Measurements from ENCODE around the gene FBXL2. TPM values are rescaled to one million over a fixed set of nuclear protein-coding genes. Genes with fewer than 3 reads are reported as not detected.
"Not testable (repeated sequence)": the region's sequence is repeated elsewhere in the genome, so short reads cannot be mapped to it uniquely, and the experiment has no call there.

Gene FBXL2
- total and polyA plus RNA-seq, 4 donors, result 2.4 to 28.7 (median 6.5) TPM

GRCh38 chr3:33403756-33404155, 126.5 kb downstream of the FBXL2 start:
- no peaks in the 10 kb centered on the region for H3K27me3 ChIP-seq (ENCODE audit: control insufficient read depth in 3 of 3, insufficient read depth in 3 of 3, low read length in 2 of 3)
- ATAC-seq (ENCODE audit: insufficient read depth, low FRiP score), result no peak
- no peaks in the 10 kb centered on the region for H3K9me3 ChIP-seq (ENCODE audit: control insufficient read depth in 4 of 4, insufficient read depth in 3 of 4, low read length in 3 of 4)
- TF ChIP-seq CTCF (IDR thresholded peaks at IDR 0.05; ENCODE audit: control extremely low read depth, extremely low read depth), result no peak
- no peak overlapping the region for H3K9ac ChIP-seq (ENCODE audit: insufficient read depth in 1 of 2, low read length in 2 of 2)
- no peak for DNase-seq
- WGBS, 2 donors, result 97 to 99% methylated on average over 6 of the region's 6 CpGs
- H3K4me3 ChIP-seq, result no peak overlapping the region
- no peak overlapping the region for H3K27ac ChIP-seq (ENCODE audit: low read depth in 1 of 2, low read length in 1 of 2)
- H3K4me1 ChIP-seq (ENCODE audit: control insufficient read depth in 5 of 5, insufficient read depth in 5 of 5, low read length in 5 of 5), result no peaks in the 10 kb centered on the region
- peaks cover 17 to 66% (median 54%) of the 10 kb centered on the region in 4 donors for H3K36me3 ChIP-seq (ENCODE audit: control insufficient read depth in 4 of 4, insufficient read depth in 4 of 4, low read length in 4 of 4)

- H3K4me1 ChIP-seq (ENCODE audit: control insufficient read depth in 5 of 5, insufficient read depth in 5 of 5, low read length in 5 of 5); H3K27ac ChIP-seq (ENCODE audit: low read depth in 1 of 2, low read length in 1 of 2); DNase-seq; H3K4me3 ChIP-seq; H3K9ac ChIP-seq (ENCODE audit: insufficient read depth in 1 of 2, low read length in 2 of 2); ATAC-seq (ENCODE audit: insufficient read depth, low FRiP score); H3K27me3 ChIP-seq (ENCODE audit: control insufficient read depth in 3 of 3, insufficient read depth in 3 of 3, low read length in 2 of 3); H3K9me3 ChIP-seq (ENCODE audit: control insufficient read depth in 4 of 4, insufficient read depth in 3 of 4, low read length in 3 of 4): not testable (repeated sequence)
- H3K36me3 ChIP-seq (ENCODE audit: control insufficient read depth in 4 of 4, insufficient read depth in 4 of 4, low read length in 4 of 4), result peaks cover 22 to 44% (median 37%) of the 10 kb centered on the region in 4 donors
- WGBS, 2 donors, result 98 to 99% methylated on average over 3 of the region's 3 CpGs
Observed at GRCh38 chr3:33410816-33411215, 133.6 kb downstream of the FBXL2 start.

DNA sequence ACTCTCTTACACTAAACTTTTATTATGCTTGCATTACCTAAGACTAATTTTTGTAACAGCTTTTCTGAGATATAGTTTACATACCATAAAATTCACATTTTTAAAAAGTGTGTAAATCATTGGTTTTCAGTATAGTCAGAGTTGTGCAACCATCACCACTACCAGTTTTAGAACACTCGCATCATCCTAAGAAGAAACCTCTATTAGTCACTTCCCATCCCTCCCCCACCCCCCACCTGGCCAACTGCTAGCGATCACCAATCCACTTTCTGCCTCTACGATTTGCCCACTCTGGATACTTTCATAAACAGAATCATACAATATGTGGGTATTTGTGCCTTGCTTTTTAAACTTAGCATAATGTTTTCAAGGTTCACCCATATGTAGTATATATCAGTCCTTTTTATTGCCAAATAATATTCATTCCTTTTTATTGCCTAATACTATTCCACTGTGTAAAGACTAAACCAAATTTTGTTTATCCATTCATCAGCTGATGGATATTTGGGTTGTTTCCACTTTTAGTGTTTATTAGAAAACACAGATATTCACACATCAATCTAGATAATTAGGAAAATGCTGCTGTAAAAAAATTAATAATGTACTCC, 139.9 kb downstream of the FBXL2 start:
- H3K27me3 ChIP-seq (ENCODE audit: control insufficient read depth in 3 of 3, insufficient read depth in 3 of 3, low read length in 2 of 3), result no peaks in the 10 kb centered on the region
- no peak overlapping the region for H3K9ac ChIP-seq (ENCODE audit: insufficient read depth in 1 of 2, low read length in 2 of 2)
- no peak overlapping the region for H3K4me3 ChIP-seq
- H3K9me3 ChIP-seq (ENCODE audit: control insufficient read depth in 4 of 4, insufficient read depth in 3 of 4, low read length in 3 of 4), result no peaks in the 10 kb centered on the region
- 58 to 78% methylated on average over 3 of the region's 3 CpGs for WGBS, 2 donors
- TF ChIP-seq CTCF (IDR thresholded peaks at IDR 0.05; ENCODE audit: control extremely low read depth, extremely low read depth), result no peak
- DNase-seq (no peak), ATAC-seq (ENCODE audit: insufficient read depth, low FRiP score) (no peak)
- H3K27ac ChIP-seq (ENCODE audit: low read depth in 1 of 2, low read length in 1 of 2), result no peak overlapping the region
- H3K36me3 ChIP-seq (ENCODE audit: control insufficient read depth in 4 of 4, insufficient read depth in 4 of 4, low read length in 4 of 4), result peaks cover 8 to 16% (median 12%) of the 10 kb centered on the region in 4 donors
- H3K4me1 ChIP-seq (ENCODE audit: control insufficient read depth in 5 of 5, insufficient read depth in 5 of 5, low read length in 5 of 5), result no peaks in the 10 kb centered on the region

- WGBS, 2 donors, result 79 to 87% methylated on average over 1 of the region's 1 CpG
- no peak overlapping the region for H3K27ac ChIP-seq (ENCODE audit: low read depth in 1 of 2, low read length in 1 of 2)
- H3K36me3 ChIP-seq (ENCODE audit: control insufficient read depth in 4 of 4, insufficient read depth in 4 of 4, low read length in 4 of 4), result peaks cover 6 to 18% (median 12%) of the 10 kb centered on the region in 4 donors
Observed at GRCh38 chr3:33419948-33420347, 142.7 kb downstream of the FBXL2 start.

More at GRCh38 chr3:33419948-33420347, 142.7 kb downstream of the FBXL2 start:
- ATAC-seq (ENCODE audit: insufficient read depth, low FRiP score) (no peak), DNase-seq (no peak)
- H3K4me3 ChIP-seq, result no peak overlapping the region
- H3K9me3 ChIP-seq (ENCODE audit: control insufficient read depth in 4 of 4, insufficient read depth in 3 of 4, low read length in 3 of 4), result no peaks in the 10 kb centered on the region
- peaks cover 0 to 4% (median 0%) of the 10 kb centered on the region in 5 donors for H3K4me1 ChIP-seq (ENCODE audit: control insufficient read depth in 5 of 5, insufficient read depth in 5 of 5, low read length in 5 of 5)
- TF ChIP-seq CTCF (IDR thresholded peaks at IDR 0.05; ENCODE audit: control extremely low read depth, extremely low read depth), result no peak
- H3K9ac ChIP-seq (ENCODE audit: insufficient read depth in 1 of 2, low read length in 2 of 2), result no peak overlapping the region
- no peaks in the 10 kb centered on the region for H3K27me3 ChIP-seq (ENCODE audit: control insufficient read depth in 3 of 3, insufficient read depth in 3 of 3, low read length in 2 of 3)
